Measurements from ENCODE around the gene SERPINA6. TPM values are rescaled to one million over a fixed set of nuclear protein-coding genes. Genes with fewer than 3 reads are reported as not detected.

The SERPINA6 gene
- total and polyA plus RNA-seq, 8 donors = 0.08 to 0.28 (median 0.14) TPM; not detected in 4

- Histone ChIP-seq H3K36me3 (no peaks in the 10 kb centered on the region), H3K9me3 (no peaks in the 10 kb centered on the region), H3K4me1 (peaks cover 4 to 14% of the 10 kb centered on the region in 2 donors), H3K27me3 (peaks cover 0 to 11% of the 10 kb centered on the region in 2 donors), H3K27ac (no peak overlapping the region), H3K4me3 (no peak overlapping the region)
- ATAC-seq (no peak), DNase-seq (no peak)
- intact Hi-C loops (cut with DNase I) = no loop called here
- TF ChIP-seq CTCF (IDR thresholded peaks at IDR 0.05) = no peak
These were observed 21.3 kb upstream of the SERPINA6 start for GRCh38 chr14:94344389-94344788.

GRCh38 chr14:94343238-94344005, 20.3 kb upstream of the SERPINA6 start:
- TF ChIP-seq CTCF (IDR thresholded peaks at IDR 0.05) = no peak
- no peaks in the 10 kb centered on the region for H3K9me3 ChIP-seq
- peaks cover 4 to 14% of the 10 kb centered on the region in 2 donors for H3K4me1 ChIP-seq
- ATAC-seq = no peak
- H3K36me3 ChIP-seq = no peaks in the 10 kb centered on the region
- no peak for DNase-seq
- peaks cover 0 to 2% of the 10 kb centered on the region in 2 donors for H3K27me3 ChIP-seq
- H3K4me3 ChIP-seq = no peak overlapping the region
- intact Hi-C loops (cut with DNase I) = no loop called here
- H3K27ac ChIP-seq = no peak overlapping the region

- Histone ChIP-seq H3K4me3 (no peak overlapping the region), H3K9me3 (no peaks in the 10 kb centered on the region), H3K27ac (peak overlapping the region; percentile 49 to 70), H3K36me3 (no peaks in the 10 kb centered on the region), H3K4me1 (peaks cover 4 to 14% of the 10 kb centered on the region in 2 donors), H3K27me3 (no peaks in the 10 kb centered on the region)
- DNase-seq (peak in 3 of 4 donors; percentile 26 to 90 (median 89)), ATAC-seq (peak; percentile 87)
- intact Hi-C loops (cut with DNase I) = no loop called here
- no peak for TF ChIP-seq CTCF (IDR thresholded peaks at IDR 0.05)
These were observed 19.3 kb upstream of the SERPINA6 start for GRCh38 chr14:94342334-94342934.

- no peak for TF ChIP-seq CTCF (IDR thresholded peaks at IDR 0.05)
- Histone ChIP-seq H3K4me1 (peaks cover 4 to 14% of the 10 kb centered on the region in 2 donors), H3K27ac (peak overlapping the region; percentile 49 to 70), H3K4me3 (no peak overlapping the region), H3K36me3 (no peaks in the 10 kb centered on the region), H3K27me3 (no peaks in the 10 kb centered on the region), H3K9me3 (no peaks in the 10 kb centered on the region)
- intact Hi-C loops (cut with DNase I) = no loop called here
- ATAC-seq = peak; percentile 75
- DNase-seq = peak in 1 of 4 donors; percentile 27
These were observed 18.7 kb upstream of the SERPINA6 start for GRCh38 chr14:94341656-94342333.

- no peak for TF ChIP-seq CTCF (IDR thresholded peaks at IDR 0.05)
- ATAC-seq (no peak), DNase-seq (no peak)
- Histone ChIP-seq H3K27ac (no peak overlapping the region), H3K4me1 (peaks cover 4 to 14% of the 10 kb centered on the region in 2 donors), H3K9me3 (no peaks in the 10 kb centered on the region), H3K4me3 (no peak overlapping the region), H3K36me3 (no peaks in the 10 kb centered on the region), H3K27me3 (no peaks in the 10 kb centered on the region)
- intact Hi-C loops (cut with DNase I) = no loop called here
These were observed 17.4 kb upstream of the SERPINA6 start for GRCh38 chr14:94340533-94340932.
